ENCODE data around the gene PPT2.
A peak's percentile ranks its signal among the peaks of the same experiment; 100 is the strongest.
"Not testable (repeated sequence)": the region's sequence is repeated elsewhere in the genome, so short reads cannot be mapped to it uniquely, and the experiment has no call there.

PPT2 gene

DNA sequence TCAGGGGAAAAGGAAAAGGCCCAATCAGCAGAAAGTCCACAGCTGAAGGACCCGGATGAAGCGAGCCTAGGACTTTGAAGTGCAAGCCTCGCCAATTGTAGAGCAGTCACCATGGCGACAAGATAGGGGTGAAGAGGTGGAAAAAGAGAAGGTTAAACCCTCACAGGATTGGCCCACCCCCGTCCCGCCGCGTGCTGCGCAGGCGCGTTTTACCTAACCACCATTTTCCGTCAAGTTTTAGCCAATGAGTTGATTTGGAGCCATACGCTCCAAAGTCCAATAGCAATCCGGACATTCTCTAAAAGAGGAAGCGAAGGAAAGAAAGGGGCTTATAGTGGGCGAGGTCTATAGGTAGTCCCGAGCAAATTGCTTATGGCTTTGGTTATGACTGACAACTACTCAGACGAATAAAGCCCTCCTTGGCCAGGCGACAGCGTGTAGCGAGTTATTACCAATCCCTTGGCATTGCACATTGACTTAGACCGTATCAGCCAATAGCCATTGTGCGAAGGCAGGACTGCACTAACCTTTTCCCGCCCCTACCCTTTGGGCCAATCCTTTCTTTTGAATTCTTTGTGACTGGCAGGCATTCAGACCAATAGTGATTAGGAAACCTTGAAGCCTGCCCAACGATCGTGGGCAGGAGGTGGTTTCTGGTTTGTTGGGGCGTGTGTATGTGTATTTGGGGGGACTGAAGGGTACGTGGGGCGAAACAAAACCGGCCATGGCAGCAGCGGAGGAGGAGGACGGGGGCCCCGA lies 24.0 kb downstream of the PPT2 start, which contains the start of gene RNF5:
Gene RNF5 (plus strand): TSS at position 618 of the 759 bp plus-strand sequence. CDS start 107 bp downstream, at position 725.
- peak; percentile 96 to 100 (median 99) for DNase-seq

DNA sequence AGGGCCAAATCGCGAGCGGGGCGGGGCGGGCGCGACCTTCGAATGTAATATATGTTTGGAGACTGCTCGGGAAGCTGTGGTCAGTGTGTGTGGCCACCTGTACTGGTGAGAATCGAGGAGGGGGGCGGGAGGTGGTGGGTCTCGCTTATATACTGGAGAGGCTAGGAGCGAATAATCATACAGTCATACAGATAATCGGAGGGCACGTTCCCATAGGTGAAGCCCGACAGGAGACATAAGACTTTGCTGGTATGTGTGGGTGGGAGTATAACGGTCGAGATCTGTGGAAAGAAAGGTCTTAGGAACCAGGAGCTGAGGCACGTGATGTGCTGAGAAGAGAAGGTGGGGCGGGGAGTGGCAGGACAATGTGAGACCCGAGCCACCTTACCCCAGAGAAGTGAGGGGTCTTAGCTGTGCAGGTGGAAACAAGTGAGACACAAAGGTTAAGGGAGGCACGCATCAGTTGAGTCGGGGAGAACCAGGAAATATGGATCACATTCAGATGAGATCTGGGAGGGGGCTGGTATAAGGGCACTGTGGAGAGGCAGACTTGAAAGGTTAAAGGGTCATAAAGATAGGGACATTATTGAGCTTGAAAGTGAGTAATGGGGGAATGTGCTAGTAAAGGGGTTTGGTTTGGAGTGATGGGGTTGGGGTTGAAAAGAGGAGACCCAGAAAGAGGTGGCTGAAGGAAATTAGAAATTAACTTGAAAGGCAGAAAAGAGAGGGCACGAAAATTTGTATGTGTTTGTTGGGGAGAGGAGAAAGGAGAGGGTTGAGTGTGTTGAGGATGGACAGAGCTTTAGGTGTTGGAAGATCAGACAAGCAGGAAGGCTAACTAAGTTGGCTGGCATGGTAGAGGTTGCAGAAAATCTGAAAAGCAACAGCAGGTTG lies 24.9 kb downstream of the PPT2 start:
- no peak for DNase-seq

DNA sequence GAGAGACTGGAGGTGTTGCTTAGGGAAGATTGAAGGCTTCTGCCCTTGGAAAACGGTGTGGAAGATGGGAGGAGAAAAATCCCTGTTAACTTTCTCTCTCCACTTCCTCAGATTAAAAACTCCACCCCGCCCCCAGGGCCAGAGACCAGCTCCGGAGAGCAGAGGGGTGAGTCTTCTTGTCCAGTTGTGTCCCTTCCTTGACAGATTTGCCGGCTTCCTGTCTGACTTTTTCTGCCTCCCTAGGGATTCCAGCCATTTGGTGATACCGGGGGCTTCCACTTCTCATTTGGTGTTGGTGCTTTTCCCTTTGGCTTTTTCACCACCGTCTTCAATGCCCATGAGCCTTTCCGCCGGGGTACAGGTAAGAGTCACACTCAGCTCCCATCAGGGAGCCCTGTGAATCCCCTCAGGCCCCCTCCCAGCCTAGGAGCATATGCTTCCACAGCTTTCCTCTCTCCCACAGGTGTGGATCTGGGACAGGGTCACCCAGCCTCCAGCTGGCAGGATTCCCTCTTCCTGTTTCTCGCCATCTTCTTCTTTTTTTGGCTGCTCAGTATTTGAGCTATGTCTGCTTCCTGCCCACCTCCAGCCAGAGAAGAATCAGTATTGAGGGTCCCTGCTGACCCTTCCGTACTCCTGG lies 25.9 kb downstream of the PPT2 start:
- DNase-seq = no peak

DNA sequence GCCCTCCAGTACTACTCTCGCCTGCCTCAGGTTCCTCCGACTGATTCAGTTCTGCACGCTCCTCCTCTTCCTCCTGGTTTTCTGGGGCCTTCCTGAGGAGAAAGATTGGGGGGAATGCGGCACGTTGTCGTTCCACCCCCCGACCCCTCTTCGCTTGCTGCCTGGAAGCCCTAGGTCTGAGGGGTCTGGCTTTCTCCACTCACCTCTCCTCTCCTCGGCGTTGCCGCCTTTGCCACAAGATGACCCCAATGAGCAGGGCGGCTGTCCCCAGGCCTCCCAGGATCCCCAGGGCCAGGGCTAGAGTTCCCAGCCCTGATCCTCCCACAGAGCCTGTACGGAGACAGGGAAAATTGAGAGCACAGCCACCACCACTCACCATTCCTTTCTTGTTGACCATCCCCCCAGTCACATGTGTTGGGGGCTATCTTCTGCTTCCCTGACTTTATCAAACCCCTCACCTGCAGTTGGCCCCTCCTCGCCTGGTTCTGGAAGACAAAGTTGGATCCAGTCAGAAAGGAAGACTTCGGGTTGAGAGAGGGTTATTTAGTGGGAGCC lies 27.3 kb downstream of the PPT2 start:
- DNase-seq = no peak

DNA sequence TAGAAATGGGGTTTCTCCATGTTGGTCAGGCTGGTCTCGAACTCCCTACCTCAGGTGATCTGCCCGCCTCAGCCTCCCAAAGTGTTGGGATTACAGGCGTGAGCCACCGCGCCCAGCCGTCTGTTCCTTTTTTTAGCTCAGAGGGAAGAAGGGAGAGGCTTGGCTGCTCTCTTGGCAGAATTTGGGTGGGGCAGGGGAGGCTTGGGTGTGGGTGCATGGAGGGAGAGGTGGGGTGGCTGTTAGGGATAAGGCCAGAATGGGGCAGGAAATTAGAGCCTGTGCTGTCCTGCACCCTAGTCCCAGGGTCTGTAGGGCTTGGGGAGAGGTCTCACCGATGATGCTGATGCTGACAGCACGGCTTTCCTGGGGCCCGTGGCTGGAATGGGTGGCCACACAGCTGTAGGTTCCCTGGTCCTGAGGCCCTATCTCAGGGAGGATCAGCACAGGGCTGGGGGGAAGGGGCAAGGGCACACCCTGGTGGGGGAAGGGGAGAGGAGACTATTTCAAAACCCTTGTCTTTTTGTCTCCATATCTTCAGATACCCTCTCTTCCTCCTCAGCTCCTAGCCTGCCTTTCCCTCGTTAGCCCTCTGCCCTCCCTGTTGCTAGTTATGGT lies 28.1 kb downstream of the PPT2 start:
- DNase-seq = no peak

DNA sequence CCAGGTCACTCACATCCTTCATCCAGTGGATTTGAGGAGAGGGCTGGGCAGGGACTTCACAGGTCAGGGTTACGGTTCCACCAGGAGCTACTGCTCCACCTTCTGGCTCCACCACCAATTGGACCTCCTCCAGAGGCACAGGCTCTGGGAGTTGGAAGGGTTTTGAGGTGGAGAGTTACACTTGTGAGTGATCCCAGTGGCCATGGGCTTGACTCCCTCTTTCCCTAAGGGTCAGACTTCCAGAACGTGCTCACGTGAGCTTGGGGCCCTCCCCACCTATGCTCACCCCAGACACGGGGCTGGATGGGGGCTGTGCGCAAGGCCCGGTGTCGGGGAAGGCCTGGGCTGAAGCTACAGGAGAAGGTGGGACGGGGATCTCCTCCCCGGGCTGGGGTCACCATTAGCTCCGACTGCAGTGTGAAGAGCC lies 28.6 kb downstream of the PPT2 start:
- DNase-seq = no peak

DNA sequence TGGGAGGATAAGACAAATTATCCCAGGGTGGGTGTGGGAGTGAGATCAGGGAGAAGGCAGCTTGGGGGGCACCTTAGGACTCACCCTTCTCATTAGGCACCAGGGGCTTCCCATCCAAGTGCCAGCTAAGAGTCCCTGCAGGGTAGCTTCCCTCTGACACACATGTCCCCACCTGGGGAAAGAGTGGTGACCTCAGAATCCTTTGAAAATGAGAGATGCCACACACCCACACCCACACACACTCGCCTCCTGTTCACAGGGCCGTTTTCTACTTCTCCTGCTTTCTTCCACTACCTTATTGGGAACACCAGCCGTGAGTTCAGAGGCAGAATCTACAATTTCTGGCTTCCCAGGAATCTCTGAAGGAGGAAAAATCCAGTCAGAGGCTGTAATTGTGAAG lies 29.1 kb downstream of the PPT2 start:
- no peak for DNase-seq

DNA sequence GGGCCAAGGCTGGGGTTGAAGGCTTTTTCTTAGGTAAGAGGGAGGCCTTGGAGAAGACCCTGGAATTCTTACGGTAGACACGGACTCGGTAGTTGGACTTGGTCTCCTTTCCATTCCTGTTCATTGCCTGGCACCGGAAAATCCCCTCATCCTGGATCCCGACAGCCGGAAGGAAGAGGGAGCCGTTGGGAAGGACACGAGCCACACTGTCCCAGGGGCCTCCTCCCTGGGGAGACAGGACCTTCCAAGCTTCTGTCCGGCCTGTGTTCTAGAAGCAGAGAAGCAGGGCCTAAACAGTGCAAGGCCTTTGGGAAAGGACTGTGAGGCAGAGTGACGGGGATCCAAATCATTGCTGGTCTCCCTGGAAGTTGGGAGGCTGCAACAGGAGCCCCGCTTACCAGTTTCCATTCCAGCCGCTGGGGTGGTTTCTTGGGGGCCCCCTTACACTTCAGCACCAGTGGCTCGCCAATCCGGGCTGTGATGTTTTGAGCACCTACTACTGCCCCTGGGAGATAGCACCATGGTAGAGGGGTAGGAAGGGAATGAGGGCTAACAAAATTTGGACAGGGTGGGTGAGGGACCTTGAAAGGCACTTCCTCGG lies 29.6 kb downstream of the PPT2 start:
- no peak for DNase-seq

DNA sequence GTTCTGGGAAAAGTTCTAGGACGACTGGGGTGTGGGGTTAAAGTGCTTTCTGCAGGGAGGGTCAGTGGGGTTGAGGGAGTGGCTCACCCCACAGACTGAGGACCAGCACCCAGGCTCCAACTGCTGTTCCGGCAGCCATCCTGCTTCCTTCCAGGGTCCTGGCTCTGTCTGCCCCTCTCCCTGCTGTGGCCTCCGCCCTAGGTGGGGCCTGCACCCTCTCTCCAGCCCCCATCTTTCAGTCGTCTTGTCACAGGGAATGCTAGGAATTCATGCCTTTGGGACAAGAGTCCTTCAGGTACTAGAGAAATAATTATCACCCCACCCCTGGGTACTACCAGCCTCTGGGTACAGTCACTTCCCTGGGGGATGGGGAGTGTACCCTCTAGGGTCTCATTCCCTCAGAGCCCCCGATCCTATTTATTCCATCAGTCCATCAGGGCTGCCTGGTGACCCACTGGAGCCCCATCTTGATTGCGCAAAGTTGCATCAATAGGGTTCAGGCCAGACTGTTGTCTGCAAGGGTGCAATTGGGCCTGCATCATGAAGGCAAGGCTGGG lies 30.2 kb downstream of the PPT2 start, which contains the start of gene AGER:
Gene AGER (minus strand): TSS at position 170 of the 557 bp plus-strand sequence. CDS start 31 bp downstream, at position 139.
- no peak for DNase-seq

DNA sequence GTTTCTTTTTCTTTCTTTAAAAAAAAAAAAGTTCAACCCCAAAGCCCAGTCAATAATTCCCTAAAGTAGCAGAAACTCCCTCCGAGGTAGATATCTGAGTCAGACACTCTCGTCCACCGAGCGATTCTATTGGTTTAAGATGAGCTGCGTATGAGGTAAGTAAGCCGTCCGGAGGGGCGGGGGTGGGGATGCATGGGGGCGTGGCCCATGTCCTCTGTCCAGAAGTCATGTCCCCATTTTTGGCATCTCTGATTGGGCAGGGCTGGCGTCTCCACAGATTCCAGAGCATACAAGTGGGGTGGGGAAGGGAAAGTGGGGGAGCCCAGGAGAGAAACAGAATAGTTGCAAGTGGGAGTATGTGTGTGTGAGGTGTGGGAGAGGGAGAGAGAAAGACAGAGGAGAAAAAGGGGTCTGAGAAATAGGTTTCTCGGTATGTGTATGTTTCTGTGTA lies 31.8 kb downstream of the PPT2 start:
- peak; percentile 39 to 62 (median 49) for DNase-seq

DNA sequence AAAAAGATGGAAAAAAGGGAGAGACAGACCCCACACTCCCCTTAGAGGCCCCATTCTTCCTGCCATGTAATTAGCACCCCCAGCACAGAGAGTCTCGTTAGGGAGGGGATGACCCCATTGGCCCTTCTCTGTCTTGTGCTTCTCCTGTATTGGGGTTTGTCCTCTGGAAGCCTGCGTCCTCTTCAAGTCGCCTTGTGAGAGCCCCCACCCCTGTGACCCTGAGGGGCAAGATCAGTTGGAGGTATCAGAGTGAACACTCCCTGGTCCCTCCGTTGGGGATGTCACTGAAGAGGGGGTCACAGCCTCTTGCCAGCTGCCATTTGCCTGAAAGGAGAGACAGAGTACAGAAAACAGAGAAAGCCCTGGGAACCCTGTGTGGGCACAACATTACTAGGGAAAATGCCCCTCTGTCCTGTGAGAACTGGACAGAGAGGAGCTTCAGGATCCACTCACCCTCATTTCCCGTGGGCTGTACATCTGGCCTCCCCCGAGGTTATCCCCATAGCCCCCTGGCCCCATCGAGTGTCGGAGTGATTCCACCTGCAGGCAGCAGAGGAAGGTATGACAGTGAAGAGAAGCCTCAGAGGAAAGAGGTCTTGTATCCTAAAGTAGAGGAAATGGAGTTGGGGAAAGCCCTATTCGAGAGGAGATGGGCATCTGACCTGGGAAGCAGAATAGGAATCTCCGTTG lies 32.4 kb downstream of the PPT2 start:
- not testable (repeated sequence) for DNase-seq

DNA sequence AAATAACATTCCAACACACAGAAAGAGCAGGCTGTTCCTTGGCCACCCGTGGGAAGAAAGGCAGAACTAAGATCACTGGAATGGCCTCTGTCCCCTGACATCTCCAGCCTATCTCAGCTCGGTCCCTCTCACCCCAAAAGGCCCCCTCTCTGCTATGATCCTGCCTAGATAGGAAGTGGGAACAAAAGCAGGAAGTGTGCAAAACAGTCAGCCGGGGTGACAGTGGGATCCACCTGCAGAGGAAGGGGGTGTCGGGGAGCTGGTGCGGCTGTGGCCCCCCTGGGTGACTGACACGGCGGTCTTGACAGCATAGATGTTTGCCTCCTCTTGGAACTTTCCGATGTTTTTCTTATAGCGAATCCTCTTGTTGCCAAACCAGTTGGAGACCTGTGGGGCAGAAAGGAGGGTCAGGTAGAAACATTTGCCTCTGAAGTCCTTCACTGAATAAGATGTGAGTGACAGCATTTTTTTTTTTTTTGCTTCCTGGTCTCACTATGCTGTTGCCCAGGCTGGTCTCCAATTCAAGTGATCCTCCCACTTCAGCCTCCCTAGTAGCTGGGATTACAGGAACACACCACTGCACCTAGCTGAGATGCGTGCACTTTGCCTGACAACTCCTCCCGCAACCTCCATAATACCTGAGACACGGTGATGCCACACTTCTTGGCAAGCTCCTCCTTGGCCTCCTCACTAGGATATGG lies 33.2 kb downstream of the PPT2 start:
- DNase-seq = peak in 3 of 4 experiments; percentile 24 to 42 (median 32)

DNA sequence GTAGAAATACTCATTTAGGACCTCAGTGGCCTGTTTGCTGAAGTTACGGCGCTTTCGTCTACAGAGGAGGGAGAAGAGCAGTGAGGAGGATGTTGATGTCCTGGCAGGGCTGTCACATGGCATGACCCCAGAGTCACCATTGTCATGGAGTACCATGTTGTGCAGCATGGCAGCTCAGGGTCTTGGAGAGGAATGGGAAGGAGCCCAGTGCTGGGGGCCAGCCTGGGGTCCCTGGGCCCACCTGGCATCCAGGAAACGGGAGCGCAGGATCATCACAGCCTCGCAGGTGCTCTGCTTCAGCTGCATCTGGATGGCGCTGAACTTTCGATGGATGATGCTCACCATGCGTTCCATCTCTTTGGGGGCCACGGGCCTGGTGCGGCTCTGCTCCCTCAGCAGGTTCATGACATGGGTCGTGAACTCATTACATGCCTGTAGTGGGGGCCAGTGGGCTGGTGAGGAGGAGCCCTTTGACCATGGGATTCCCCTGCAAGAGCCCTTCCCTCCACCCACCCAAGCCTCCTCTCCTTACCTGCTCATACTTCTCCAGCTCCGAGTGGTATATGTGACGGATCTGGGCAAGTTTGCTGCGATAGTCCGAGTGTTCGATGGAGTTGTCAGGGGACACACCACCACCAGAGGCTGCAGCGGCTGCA lies 33.9 kb downstream of the PPT2 start:
- DNase-seq = not testable (repeated sequence)

DNA sequence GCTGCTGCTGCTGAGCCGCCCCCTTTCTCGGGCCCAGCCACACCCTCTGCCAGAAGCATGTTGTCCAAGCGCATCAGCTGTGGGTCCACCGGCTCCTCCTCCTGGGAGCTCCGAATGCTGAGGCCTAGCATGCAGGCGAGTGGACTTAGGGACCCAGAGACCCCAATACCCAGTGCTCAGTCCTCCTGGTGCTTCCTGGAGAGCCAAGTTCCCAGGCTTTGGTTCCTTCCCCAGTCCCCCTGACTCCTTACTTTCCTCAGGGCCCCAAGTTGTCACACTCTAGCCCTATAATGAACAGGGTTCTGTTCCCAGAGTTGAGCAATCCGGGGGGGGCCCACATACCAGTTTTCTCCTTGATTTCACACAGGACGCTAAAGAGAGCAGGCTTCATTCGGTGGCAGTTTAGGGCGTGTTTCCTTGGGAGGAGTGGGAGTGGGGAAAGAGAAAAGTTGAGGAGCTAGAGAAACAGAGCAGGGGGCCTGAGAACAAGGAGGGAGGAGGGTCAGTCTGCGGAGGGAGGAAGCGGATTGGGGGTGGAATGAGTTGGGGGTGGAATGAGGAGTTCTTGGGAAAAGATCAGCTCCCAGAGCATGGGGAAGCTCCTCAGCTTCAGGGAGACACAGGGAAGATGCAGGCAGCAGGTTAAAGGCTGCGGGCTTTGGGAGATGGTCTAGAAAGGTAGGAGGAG lies 34.6 kb downstream of the PPT2 start:
- no peak for DNase-seq

DNA sequence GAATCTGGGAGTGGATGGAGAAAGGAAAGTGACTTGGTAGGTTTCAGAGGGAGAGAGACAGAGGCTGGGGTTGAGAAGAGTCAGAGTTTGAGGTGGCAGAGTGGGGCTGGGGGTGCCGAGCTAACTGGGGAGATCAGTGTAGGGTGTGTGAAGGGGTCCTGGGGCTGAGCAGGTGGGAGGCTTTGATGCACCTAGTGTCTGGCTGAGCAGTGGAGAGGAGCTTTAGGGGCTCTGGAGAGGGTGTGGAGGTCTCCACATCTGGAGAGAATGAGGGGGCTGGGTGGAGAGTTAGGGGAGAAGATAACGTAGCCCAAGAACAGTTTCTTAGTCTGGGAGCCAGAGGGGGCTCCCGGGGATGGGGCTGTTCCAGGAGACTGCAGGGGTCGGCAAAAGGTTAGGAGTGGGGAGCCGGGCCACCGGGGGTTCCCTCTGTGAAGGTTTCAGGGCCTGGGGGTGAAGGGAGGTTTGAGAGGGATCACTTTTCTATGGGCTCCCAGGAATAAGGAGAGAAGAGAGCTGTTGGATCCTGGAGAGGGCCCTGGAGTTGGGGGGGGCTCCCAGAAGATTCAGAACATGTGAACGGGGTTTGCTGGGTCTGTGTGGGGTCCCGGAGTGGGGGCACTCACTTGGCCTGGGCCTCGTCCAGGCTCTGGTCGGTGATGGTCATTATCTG lies 35.3 kb downstream of the PPT2 start:
- DNase-seq = no peak

DNA sequence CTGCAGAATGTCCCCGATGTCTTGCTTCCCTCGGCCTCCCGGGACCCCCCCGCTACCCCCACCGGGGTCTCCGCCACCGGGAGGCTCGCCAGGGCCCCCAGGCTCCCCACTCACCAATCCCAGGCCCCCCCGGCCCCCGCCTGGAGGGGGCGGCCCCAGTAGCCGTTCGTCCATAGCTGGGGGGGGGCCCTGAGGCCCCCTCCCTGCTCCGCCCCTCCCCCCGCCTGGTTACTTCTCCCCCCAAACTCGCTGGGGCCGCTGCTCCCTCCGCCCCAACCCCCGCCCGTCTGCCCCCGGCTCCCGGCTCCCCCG lies 35.8 kb downstream of the PPT2 start:
- no peak for DNase-seq

DNA sequence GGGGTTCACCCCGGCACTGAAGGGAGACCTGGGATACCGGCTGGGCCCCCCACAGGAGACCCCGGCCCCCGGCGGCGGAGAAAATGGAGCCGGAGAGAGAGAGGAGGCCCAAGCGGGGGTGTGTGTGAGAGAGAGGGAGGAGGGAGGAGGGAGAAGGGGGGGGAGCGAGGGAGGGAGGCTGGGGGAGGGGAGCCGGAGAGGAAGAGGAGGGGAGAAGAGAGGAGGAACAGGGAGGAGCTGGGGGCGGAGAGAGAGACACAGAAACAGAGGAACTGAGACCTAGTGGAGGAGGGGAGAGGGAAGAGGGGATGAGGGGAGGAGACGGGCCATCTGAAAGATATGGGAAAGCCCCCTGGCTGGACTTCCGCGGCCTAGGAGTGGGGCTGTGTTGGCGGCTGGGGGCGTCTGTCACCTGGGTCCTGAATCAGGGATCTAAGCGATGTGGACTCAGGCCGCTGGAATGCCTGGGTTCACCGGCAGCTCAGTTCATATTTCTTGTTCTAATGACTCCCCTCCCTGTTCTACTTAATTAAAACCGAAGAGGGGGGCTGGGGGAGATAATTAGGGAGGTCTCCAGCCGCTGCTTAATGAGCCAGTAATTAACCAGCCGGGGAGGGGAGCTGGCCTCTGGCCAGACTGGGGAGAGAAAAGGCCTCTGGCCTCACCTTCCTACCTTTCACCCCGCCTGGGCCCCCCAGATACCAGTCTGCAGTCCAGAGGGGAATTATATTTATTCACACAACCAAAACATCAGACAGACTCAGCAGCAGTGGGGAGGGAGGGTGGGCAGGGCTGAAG lies 36.3 kb downstream of the PPT2 start, which contains the start of gene PBX2:
Gene PBX2 (minus strand): TSS at position 149 of the 798 bp plus-strand sequence. CDS start 287 bp downstream, outside the sequence.
- DNase-seq = peak; percentile 78 to 94 (median 90)

All from suppressor macrophage (primary cell).